Mesothelial cell of epicardium (in vitro differentiated cells): ENCODE results near the gene RAE1. TPM values are rescaled to one million over a fixed set of nuclear protein-coding genes. Genes with fewer than 3 reads are reported as not detected.

Source experiments
- DNase-seq, 2 experiments: peaks; one replicate each; pipeline ENCODE4 v3.0.0; 2021; ENCODE audit warnings: low spot score in 2 of 2; ENCODE audit not compliant: unreplicated experiment in 2 of 2
- H3K27ac Mint-ChIP-seq: 2 replicates; pipeline ENCODE4 v1.8.0; 2021; ENCODE audit warnings: mixed read lengths
- H3K27me3 Mint-ChIP-seq: 2 replicates; pipeline ENCODE4 v1.8.0; 2021; ENCODE audit warnings: low read depth, mixed read lengths
- H3K36me3 Mint-ChIP-seq: 2 replicates; pipeline ENCODE4 v1.8.0; 2021; ENCODE audit warnings: mixed read lengths
- H3K4me1 Mint-ChIP-seq: 2 replicates; pipeline ENCODE4 v1.8.0; 2021; ENCODE audit warnings: mixed read lengths
- H3K4me3 Mint-ChIP-seq: 2 replicates; pipeline ENCODE4 v1.8.0; 2021; ENCODE audit warnings: mild to moderate bottlenecking, moderate library complexity, mixed read lengths
- H3K9me3 Mint-ChIP-seq: 2 replicates; pipeline ENCODE4 v1.8.0; 2021; ENCODE audit warnings: mixed read lengths
- total RNA-seq: library from RNA; stranded (reverse); gene quantifications from 3 replicates; pipeline ENCODE4 v1.2.1, GENCODE V29; 2021
- TF ChIP-seq, protein P1 (sequence below): fragments of 200-600 bp; sonication (generic); IDR thresholded peaks from one replicate; pipeline ENCODE4 v1.5.0; 2021; ENCODE audit warnings: antibody characterized with exemption; ENCODE audit not compliant: unreplicated experiment

Gene RAE1
- total RNA-seq, 1 donor from 2014 or later = 44.4 TPM

DNA sequence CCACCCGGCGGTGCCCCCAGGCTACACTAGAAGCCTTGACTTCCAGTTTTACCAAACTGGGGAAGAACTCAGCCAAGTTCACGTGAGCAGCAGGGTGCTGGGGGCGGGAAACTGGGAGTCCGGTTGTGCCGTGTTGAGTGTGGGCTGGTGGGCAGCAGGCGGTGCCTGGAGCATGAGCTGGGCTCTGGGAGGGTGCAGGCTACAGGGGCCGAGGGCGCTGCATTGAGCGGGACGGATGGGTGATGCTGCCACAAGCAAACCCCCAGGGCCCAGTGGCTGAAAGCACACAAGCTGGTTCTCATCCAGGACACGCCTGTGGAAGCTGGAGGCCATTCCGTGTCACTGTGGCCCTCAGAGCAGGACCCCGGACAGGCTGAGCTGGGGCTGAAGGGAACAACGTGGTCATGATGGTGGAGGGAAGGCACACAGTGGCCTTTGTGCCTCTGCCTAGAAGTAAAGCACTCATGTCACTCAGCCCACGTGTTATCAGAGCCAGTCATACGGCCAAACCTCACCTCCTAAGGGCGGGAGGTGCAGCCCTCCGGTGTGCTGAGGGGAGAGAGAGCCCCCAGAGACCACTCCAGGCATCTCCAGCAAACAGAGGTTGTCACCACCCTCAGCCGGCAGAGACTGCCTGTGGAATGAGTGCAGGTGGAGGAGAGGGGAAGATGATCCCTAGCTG, 69.7 kb downstream of the RAE1 start:
- H3K27ac Mint-ChIP-seq = no peak overlapping the region
- TF ChIP-seq, protein P1, sequence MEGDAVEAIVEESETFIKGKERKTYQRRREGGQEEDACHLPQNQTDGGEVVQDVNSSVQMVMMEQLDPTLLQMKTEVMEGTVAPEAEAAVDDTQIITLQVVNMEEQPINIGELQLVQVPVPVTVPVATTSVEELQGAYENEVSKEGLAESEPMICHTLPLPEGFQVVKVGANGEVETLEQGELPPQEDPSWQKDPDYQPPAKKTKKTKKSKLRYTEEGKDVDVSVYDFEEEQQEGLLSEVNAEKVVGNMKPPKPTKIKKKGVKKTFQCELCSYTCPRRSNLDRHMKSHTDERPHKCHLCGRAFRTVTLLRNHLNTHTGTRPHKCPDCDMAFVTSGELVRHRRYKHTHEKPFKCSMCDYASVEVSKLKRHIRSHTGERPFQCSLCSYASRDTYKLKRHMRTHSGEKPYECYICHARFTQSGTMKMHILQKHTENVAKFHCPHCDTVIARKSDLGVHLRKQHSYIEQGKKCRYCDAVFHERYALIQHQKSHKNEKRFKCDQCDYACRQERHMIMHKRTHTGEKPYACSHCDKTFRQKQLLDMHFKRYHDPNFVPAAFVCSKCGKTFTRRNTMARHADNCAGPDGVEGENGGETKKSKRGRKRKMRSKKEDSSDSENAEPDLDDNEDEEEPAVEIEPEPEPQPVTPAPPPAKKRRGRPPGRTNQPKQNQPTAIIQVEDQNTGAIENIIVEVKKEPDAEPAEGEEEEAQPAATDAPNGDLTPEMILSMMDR = no peak
- no peak overlapping the region for H3K4me3 Mint-ChIP-seq
- DNase-seq = no peak
- no peaks in the 10 kb centered on the region for H3K9me3 Mint-ChIP-seq
- H3K4me1 Mint-ChIP-seq = peaks cover 9% of the 10 kb centered on the region
- H3K27me3 Mint-ChIP-seq = peaks cover 3% of the 10 kb centered on the region
- no peaks in the 10 kb centered on the region for H3K36me3 Mint-ChIP-seq

DNA sequence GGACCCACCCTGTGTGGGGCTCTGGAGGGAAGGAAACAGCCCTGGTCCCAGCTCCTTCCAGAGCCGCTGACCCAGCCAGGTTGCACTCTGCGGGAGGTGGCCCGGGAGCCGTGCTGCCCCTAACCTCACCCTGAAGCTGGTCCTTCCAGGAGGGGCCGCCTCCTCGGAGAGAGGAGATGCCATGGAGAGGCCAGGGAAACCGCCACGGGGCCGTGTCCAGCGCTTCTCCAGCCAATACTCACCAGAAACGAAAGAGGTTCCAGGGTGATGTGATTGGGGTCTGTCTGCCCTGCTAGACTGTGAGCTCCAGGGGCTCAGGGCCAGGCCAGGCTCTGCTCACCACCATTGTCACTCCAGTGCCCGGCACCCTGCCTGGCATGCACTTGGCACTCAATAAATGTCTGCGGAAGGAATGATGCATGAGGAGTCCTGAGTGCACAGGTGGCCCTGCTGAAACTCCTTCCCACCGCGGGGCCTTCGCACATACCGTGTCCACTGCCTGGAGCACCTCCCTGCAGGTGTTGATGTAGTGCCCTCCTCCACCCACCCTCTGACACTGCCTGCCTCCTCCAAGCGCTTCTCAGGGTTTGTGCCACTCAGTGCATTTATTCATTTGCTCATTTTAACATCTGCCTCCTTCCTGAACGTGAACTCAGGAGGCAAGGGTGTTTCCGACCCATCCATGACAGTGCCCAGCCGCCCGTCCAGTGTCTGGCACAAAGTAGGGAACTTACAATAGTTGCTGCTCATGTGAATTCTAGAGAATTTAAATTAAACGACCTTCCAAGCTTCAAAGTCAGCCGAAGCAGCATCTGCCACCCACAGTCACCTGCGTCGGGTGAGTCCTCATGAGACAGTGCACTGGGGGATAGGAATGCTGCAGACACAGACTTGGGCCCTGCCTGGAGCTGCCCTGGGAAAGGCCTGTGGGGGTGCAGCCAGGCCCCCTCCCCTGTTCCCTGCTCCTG, 70.5 kb downstream of the RAE1 start:
- Mint-ChIP-seq H3K36me3 (no peaks in the 10 kb centered on the region), H3K9me3 (no peaks in the 10 kb centered on the region), H3K4me3 (no peak overlapping the region), H3K27me3 (peaks cover 3% of the 10 kb centered on the region), H3K27ac (no peak overlapping the region), H3K4me1 (peaks cover 9% of the 10 kb centered on the region)
- TF ChIP-seq, protein P1 = no peak
- DNase-seq = no peak

DNA sequence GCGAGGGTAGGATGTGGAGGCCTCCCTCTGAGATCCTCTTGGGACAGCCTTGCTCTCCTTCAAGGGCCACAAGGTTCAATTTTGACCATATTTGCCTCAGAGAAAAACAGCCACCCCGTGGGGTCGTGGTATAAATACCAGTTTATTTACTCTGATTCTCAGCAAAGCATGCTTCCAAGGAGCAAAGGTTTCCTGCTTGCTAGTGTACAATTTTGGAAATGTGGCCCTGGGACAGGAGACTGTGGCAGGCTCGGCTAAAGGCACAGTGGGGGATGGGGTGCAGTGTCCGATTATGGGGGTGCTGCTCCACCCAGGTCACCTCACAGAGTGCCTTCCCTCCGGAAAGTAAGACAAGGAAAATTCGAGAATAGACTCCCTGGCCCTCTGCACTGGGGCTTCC, 71.2 kb downstream of the RAE1 start:
- H3K27ac Mint-ChIP-seq = no peak overlapping the region
- H3K36me3 Mint-ChIP-seq = no peaks in the 10 kb centered on the region
- TF ChIP-seq, protein P1 = no peak
- no peaks in the 10 kb centered on the region for H3K9me3 Mint-ChIP-seq
- DNase-seq = no peak
- peaks cover 9% of the 10 kb centered on the region for H3K4me1 Mint-ChIP-seq
- H3K27me3 Mint-ChIP-seq = peaks cover 3% of the 10 kb centered on the region
- no peak overlapping the region for H3K4me3 Mint-ChIP-seq

DNA sequence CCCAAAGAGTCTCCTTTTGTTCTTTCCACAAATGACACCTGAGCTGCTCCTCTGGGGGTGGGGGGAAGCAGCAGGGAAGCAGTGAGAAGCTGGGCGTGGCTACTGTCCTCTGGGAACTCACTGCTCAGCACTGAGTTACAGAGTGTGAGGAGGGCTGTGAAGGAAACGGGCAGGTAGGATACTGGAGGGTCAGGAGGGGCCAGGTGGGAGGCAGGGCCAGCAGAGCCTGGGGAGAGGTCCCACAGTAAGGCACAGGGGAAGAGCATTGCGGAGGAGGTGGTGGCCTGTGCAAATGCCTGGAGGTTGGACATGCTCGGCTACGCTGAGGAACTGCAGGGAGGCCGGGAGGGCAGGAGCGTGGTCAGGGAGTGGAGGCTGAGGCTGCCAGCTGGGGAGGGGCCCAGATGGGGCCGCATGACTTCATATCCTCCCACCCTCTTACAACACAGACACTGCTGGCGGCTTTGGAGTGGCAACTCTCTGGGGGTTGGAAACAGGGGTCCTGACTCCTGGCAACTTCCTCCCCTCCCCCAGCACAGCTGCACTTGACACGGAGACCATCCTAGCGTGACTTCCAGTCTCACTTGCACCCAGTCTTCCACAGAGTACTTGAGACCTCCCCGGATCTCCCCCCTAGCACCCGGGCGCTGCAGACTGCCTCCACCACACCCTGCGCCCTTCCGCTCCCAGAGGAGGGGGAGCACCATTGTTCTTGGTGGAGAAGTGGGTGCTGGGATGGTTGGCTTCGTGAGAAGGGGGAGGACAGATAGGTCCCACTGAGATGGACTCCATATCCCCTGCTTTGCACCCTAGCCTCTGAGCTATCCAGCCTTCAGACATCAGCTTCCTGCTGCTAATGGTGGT, 74.3 kb downstream of the RAE1 start:
- Mint-ChIP-seq H3K4me3 (no peak overlapping the region), H3K9me3 (no peaks in the 10 kb centered on the region), H3K27ac (no peak overlapping the region), H3K27me3 (peaks cover 3% of the 10 kb centered on the region), H3K4me1 (peaks cover 3% of the 10 kb centered on the region), H3K36me3 (no peaks in the 10 kb centered on the region)
- TF ChIP-seq, protein P1 = no peak
- DNase-seq = no peak

DNA sequence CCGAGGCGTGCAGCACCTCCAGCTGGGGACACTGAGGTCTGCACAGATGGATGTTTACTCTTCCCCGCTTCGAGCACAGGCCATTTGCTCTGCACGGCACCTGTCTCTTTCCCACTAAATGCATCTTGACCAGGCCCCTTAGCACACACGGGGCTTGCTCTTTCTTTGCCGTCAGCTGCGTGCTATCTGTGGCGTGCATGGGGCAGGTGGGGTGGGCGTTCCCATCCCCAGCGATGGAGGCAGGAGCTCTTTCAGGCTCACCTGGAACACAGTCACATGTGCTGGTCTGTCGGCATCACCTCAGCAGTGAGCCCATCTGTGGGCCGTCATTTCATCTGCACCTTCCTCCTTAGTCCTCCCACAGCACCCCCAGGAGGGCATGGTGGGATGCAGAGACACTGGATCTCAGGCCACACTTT, 75.2 kb downstream of the RAE1 start:
- H3K27me3 Mint-ChIP-seq = peaks cover 3% of the 10 kb centered on the region

More for the DNA sequence above, 75.2 kb downstream of the RAE1 start:
- no peaks in the 10 kb centered on the region for H3K36me3 Mint-ChIP-seq
- H3K4me3 Mint-ChIP-seq = no peak overlapping the region
- no peak for DNase-seq
- H3K27ac Mint-ChIP-seq = no peak overlapping the region
- TF ChIP-seq, protein P1 = no peak
- H3K4me1 Mint-ChIP-seq = peaks cover 3% of the 10 kb centered on the region
- H3K9me3 Mint-ChIP-seq = no peaks in the 10 kb centered on the region
